OCI-LY7 (cell line): ENCODE measurements around the gene NUDT6. TPM values are rescaled to one million over a fixed set of nuclear protein-coding genes. Genes with fewer than 3 reads are reported as not detected.
A peak's percentile ranks its signal among the peaks of the same experiment; 100 is the strongest.

ENCODE experiments used
- BruUV-seq: library from RNA; stranded (reverse); fragments of 400-500 nt; replicated peaks from 2 replicates; lab custom pipeline; 2021; lab: Mats Ljungman, UMichigan
- CTCF ChIA-PET: fragments of 300-600 bp; sonication (Branson Sonifier 250); formaldehyde crosslinking; loops from one replicate; lab custom pipeline; 2022; ENCODE audit warnings: antibody characterized with exemption; ENCODE audit not compliant: unreplicated experiment; lab: Charles Lee
- POLR2A ChIA-PET: fragments of 300-600 bp; sonication (Branson Sonifier 250); formaldehyde crosslinking; loops from one replicate; lab custom pipeline; 2022; ENCODE audit warnings: antibody characterized with exemption; lab: Charles Lee
- DNase-seq: peaks from one replicate; pipeline ENCODE4 v3.0.0-alpha.2; 2015; ENCODE audit warnings: low spot score
- H2AFZ ChIP-seq: fragments of 200-600 bp; sonication (generic), shearing (Covaris generic); 2 replicates; pipeline ENCODE4 v1.6.1; 2014; ENCODE audit warnings: mild to moderate bottlenecking, antibody characterized with exemption, low read length, moderate library complexity
- H3K27ac ChIP-seq: fragments of 200-600 bp; sonication (generic); 2 replicates; pipeline ENCODE4 v1.5.1; 2014; ENCODE audit warnings: mixed run types, low read depth, mild to moderate bottlenecking, moderate library complexity, low read length, inconsistent platforms; ENCODE audit not compliant: poor library complexity, severe bottlenecking
- H3K36me3 ChIP-seq: fragments of 200-600 bp; sonication (generic); 2 replicates; pipeline ENCODE4 v1.6.1; 2014; ENCODE audit warnings: mild to moderate bottlenecking, antibody characterized with exemption, low read length, moderate library complexity, mixed read lengths; ENCODE audit not compliant: insufficient read depth
- H3K4me1 ChIP-seq: fragments of 200-600 bp; sonication (generic); 2 replicates; pipeline ENCODE4 v1.5.1; 2014; ENCODE audit warnings: mild to moderate bottlenecking, low read length; ENCODE audit not compliant: insufficient read depth, poor library complexity, severe bottlenecking
- H3K4me2 ChIP-seq: fragments of 200-600 bp; sonication (generic); 2 replicates; pipeline ENCODE4 v1.6.1; 2014; ENCODE audit warnings: mild to moderate bottlenecking, low read length
- H3K4me3 ChIP-seq: fragments of 200-600 bp; sonication (generic); 2 replicates; pipeline ENCODE4 v1.5.1; 2014; ENCODE audit warnings: mild to moderate bottlenecking, low read depth, low read length; ENCODE audit not compliant: poor library complexity, severe bottlenecking
- H3K79me2 ChIP-seq: fragments of 200-600 bp; sonication (generic); 2 replicates; pipeline ENCODE4 v1.6.1; 2016; ENCODE audit warnings: low read depth, mild to moderate bottlenecking, low read length, moderate library complexity, mixed read lengths; ENCODE audit not compliant: insufficient read depth
- H3K9me2 ChIP-seq: fragments of 200-600 bp; sonication (generic); 2 replicates; pipeline ENCODE4 v1.6.1; 2016; ENCODE audit warnings: mild to moderate bottlenecking, low read length, mixed read lengths; ENCODE audit not compliant: insufficient read depth
- H3K9me3 ChIP-seq: fragments of 200-600 bp; sonication (generic); 2 replicates; pipeline ENCODE4 v1.6.1; 2014; ENCODE audit warnings: mild to moderate bottlenecking, mixed run types, low read length, mixed read lengths
- H4K20me1 ChIP-seq: fragments of 200-600 bp; sonication (generic); 2 replicates; pipeline ENCODE4 v1.6.1; 2014; ENCODE audit warnings: mild to moderate bottlenecking, antibody characterized with exemption, low read length, moderate library complexity, mixed read lengths; ENCODE audit not compliant: insufficient read depth
- CTCF ChIP-seq: fragments of 200-600 bp; sonication (generic); conservative IDR thresholded peaks from 2 replicates; pipeline ENCODE4 v1.5.1; 2014; ENCODE audit warnings: mild to moderate bottlenecking, antibody characterized with exemption, low read length, moderate library complexity, mixed read lengths
- EZH2phosphoT487 ChIP-seq: fragments of 200-600 bp; sonication (generic); IDR thresholded peaks from 2 replicates; pipeline ENCODE4 v1.6.1; 2018; ENCODE audit warnings: low read depth, borderline replicate concordance, mild to moderate bottlenecking, mixed run types, antibody characterized with exemption, low read length, moderate library complexity, mixed read lengths
- intact Hi-C: fragments of 100-400 bp; cut with micrococcal nuclease; formaldehyde crosslinking; loops from one replicate; pipeline ENCODE4 v1.10.0; 2022; ENCODE audit not compliant: unreplicated experiment
- total RNA-seq, 2 experiments: library from RNA; depleted of rRNA in 1 of 2; stranded (reverse); fragments of >200 nt in 1 of 2; shearing (Covaris generic) in 1 of 2; gene quantifications; 2 replicates each; pipeline ENCODE4 v1.2.3, GENCODE V29; 2014 to 2022

NUDT6 gene
- total RNA-seq, 2 experiments from 2014 or later, result 15.9 to 18.3 TPM

- no TSS peak for BruUV-seq
- Histone ChIP-seq H3K9me2 (no peaks in the 10 kb centered on the region), H3K36me3 (peaks cover 78% of the 10 kb centered on the region), H3K4me3 (no peak overlapping the region), H3K9me3 (no peaks in the 10 kb centered on the region), H3K4me1 (no peaks in the 10 kb centered on the region), H3K27ac (no peak overlapping the region), H2AFZ (no peak overlapping the region), H3K79me2 (no peaks in the 10 kb centered on the region), H4K20me1 (no peaks in the 10 kb centered on the region), H3K4me2 (no peak overlapping the region)
- no peak for DNase-seq
- ChIA-PET CTCF (no interaction called here), POLR2A (interaction anchor here (0.7 kb wide), 2 partner anchors 35 to 175 kb away, joined by 3 read pairs; no protein-coding TSS in a partner anchor)
- intact Hi-C loops, result no loop called here
- TF ChIP-seq CTCF (no peak), EZH2phosphoT487 (no peak)
Measured at GRCh38 chr4:122932763-122933162, 10.4 kb upstream of the NUDT6 start.

- Histone ChIP-seq H2AFZ (no peak overlapping the region), H3K9me2 (no peaks in the 10 kb centered on the region), H3K36me3 (peaks cover 65% of the 10 kb centered on the region), H4K20me1 (no peaks in the 10 kb centered on the region), H3K4me1 (no peaks in the 10 kb centered on the region), H3K27ac (no peak overlapping the region), H3K4me3 (no peak overlapping the region), H3K79me2 (peaks cover 10% of the 10 kb centered on the region; the same call in 1 of the 2 replicates), H3K4me2 (no peak overlapping the region), H3K9me3 (no peaks in the 10 kb centered on the region)
- TF ChIP-seq EZH2phosphoT487 (no peak), CTCF (peak; percentile 87)
- CTCF ChIA-PET, result interaction anchor here (0.6 to 0.8 kb wide), 2 partner anchors 8 to 11 kb away, joined by 3 to 4 read pairs; partner anchors contain the start of gene NUDT6
- BruUV-seq, result no TSS peak
- DNase-seq, result peak; percentile 27
- intact Hi-C loops, result loop anchor here (1.0 kb wide), 1 partner anchor 173 kb away; no protein-coding TSS in a partner anchor
- POLR2A ChIA-PET, result interaction anchor here (0.6 to 2.2 kb wide), 3 partner anchors 11 to 198 kb away, joined by 4 to 7 read pairs (median 4); partner anchors contain the start of gene BBS12
Measured at GRCh38 chr4:122930862-122931261, 8.5 kb upstream of the NUDT6 start.

- TF ChIP-seq EZH2phosphoT487, result no peak
- no peak for TF ChIP-seq CTCF
- DNase-seq, result no peak
- no peak overlapping the region for H3K4me2 ChIP-seq
- no peaks in the 10 kb centered on the region for H3K9me2 ChIP-seq
- intact Hi-C loops, result loop anchor here (10.0 kb wide), 1 partner anchor 516 kb away; no protein-coding TSS in a partner anchor
- H3K4me1 ChIP-seq, result peaks cover 9% of the 10 kb centered on the region
- H3K27ac ChIP-seq, result no peak overlapping the region
- no peaks in the 10 kb centered on the region for H4K20me1 ChIP-seq
- no peak overlapping the region for H2AFZ ChIP-seq
- peaks cover 29% of the 10 kb centered on the region for H3K79me2 ChIP-seq
- no peaks in the 10 kb centered on the region for H3K9me3 ChIP-seq
- POLR2A ChIA-PET, result no interaction called here
- H3K36me3 ChIP-seq, result peaks cover 45% of the 10 kb centered on the region
- CTCF ChIA-PET, result no interaction called here
- BruUV-seq, result no TSS peak
- H3K4me3 ChIP-seq, result no peak overlapping the region
Measured at GRCh38 chr4:122928930-122929329, 6.5 kb upstream of the NUDT6 start.
